Measurements from ENCODE around the gene CACFD1.

DNA sequence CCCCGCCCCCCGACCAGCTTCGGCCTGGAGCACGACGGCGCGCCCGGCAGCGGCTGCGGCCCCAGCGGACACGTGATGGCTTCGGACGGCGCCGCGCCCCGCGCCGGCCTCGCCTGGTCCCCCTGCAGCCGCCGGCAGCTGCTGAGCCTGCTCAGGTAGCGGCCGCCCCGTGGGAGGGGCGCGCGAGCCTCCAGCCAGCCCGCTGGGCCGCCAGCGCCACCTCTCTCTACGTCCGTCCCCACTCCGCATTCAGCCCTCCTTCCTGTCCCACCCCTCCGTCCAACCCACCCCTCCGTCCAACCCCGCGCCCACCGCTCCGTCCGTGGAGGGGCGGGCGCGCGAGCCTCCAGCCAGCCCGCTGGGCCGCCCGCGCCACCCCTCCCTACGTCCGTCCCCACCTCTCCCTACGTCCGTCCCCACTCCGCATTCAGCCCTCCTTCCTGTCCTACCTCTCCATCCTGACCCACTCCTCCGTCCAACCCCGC lies 31.1 kb upstream of the CACFD1 start:
- TF ChIP-seq, protein P1, sequence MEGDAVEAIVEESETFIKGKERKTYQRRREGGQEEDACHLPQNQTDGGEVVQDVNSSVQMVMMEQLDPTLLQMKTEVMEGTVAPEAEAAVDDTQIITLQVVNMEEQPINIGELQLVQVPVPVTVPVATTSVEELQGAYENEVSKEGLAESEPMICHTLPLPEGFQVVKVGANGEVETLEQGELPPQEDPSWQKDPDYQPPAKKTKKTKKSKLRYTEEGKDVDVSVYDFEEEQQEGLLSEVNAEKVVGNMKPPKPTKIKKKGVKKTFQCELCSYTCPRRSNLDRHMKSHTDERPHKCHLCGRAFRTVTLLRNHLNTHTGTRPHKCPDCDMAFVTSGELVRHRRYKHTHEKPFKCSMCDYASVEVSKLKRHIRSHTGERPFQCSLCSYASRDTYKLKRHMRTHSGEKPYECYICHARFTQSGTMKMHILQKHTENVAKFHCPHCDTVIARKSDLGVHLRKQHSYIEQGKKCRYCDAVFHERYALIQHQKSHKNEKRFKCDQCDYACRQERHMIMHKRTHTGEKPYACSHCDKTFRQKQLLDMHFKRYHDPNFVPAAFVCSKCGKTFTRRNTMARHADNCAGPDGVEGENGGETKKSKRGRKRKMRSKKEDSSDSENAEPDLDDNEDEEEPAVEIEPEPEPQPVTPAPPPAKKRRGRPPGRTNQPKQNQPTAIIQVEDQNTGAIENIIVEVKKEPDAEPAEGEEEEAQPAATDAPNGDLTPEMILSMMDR (IDR thresholded peaks at IDR 0.05; ENCODE audit: borderline replicate concordance, extremely low read depth, low read length, poor library complexity, severe bottlenecking), result no peak
- TF ChIP-seq EZH2 (IDR thresholded peaks at IDR 0.05; ENCODE audit: borderline replicate concordance, low read depth, low read length, severe bottlenecking), result no peak
